GM18870 (cell line): Measurements from ENCODE around the gene INTS1.

Experiments
- ATAC-seq: cut with Tn5 transposase; IDR thresholded peaks from one replicate; pipeline ENCODE4 v1.9.1; 2021; ENCODE audit warnings: moderate library complexity; ENCODE audit not compliant: unreplicated experiment

The INTS1 gene

DNA sequence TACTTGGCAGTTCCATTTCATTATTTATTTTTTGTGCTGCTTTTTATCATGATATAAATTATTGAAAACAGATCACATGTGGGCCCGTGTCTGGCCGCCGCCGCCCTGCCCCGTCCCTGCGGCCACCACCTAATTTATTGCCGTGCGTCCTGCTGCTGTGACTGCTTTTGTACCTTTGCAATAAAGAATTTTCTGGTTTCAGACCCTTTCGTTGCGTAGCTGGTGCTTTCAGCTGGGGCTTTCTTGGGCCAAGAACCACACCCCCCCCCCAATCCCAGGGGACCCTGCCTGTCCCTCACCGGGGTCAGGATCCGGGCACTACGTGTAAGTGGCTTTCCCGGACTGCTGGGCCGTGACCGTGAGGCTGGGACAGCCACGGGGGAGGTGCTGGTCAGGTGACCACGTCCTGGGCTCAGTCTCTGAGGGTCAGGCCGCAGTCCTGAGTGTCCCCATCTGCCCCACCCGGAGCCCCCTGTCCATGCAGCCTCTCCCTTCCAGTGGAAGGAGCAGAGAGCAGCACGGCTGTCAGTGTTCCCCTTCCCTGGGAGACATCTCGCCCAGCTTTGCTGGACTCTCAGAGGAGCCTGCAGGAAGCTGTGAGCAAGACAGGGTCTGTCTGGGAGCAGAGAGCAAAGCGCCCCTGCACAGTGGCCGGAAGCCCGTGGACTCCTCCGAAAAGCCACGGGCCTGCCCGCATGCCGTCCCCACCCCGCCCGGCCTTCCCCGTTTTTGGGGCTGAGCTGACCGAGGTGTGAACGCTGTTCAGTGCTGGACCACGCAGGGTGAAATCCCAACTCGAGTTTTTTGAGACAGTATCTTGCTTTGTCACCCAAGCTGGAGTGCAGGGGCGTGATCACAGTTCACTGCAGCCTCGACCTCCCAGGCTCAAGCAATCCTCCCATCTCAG lies 38.9 kb upstream of the INTS1 start:
- no peak for ATAC-seq

DNA sequence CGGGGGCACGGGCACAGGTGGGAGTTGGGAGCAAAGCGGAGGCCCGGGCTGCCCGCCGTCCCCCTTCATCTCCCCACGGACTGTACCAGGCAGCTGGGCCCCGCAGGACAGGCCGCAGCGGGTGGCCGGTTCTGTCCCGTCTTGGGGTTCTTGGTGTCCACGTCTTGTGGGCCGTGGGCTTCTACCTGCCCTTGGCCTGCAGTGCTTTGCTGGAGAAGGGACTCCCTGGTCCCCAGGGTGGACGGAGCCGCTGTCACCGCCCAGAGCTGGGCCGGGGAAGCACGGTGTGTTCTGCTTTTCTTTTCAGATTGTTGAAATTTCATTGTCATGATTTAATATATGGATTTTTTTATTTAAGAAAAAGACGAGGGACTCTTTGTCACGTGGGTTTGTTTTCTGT lies 38.1 kb upstream of the INTS1 start:
- no peak for ATAC-seq

DNA sequence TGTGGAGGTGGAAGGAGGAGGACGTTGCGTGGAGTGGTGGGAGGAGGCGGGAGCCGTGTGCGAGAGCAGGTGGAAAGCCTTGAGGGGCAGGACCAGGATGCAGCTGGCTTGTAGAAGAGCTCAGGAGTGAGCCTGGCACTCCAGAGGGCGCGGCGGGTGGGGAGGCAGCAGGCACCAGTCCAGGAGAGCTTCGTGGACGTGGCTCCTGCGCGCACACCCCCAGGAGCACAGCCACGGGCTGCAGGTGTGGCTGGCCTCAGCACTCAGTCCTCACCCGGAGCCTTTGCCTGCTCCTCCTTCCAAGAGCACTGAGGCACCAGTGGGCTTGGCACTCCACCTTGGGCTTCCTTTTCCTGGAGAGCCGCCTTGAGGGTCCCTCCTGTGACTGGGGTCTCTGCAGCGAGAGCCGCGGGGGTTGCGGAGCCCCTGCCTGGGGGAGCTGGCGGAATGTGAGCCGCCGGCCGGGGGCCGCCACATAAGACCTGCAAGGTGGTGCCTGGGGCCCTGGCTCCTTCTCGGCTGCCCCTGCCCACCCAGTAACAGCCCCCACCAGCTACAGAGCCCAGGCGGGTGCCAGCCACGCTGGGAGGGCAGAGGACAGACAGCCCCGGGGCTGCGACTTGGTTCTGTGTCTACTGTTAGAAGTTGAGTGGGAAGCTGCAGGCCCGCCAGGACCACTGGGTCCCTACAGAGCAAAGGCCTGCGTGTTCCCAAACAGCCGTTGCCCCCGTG lies 37.4 kb upstream of the INTS1 start:
- no peak for ATAC-seq

DNA sequence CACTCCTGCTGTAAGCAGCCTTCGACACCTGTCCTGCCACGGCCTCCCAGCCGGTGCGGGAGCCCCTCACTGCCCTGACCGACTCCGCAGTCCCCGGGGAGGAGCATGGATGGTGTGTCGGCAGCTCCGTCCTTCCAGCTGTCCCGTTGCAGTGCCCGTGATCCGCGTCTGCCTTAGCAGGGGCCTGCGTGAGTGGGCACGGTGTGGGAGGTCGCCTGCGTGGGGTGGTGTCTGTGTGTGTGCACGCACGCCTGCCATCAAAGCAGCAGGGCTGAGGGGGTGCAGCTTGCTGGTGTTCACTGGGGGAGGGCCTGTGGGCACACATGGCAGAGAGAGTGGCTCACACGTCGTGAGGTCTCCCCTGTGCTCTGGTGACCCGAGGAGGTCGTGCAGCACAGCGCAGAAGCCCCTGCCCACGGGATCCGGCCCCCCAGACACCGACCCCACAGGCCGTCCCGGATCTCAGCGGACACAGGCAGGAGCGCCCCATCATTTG lies 36.6 kb upstream of the INTS1 start:
- no peak for ATAC-seq

DNA sequence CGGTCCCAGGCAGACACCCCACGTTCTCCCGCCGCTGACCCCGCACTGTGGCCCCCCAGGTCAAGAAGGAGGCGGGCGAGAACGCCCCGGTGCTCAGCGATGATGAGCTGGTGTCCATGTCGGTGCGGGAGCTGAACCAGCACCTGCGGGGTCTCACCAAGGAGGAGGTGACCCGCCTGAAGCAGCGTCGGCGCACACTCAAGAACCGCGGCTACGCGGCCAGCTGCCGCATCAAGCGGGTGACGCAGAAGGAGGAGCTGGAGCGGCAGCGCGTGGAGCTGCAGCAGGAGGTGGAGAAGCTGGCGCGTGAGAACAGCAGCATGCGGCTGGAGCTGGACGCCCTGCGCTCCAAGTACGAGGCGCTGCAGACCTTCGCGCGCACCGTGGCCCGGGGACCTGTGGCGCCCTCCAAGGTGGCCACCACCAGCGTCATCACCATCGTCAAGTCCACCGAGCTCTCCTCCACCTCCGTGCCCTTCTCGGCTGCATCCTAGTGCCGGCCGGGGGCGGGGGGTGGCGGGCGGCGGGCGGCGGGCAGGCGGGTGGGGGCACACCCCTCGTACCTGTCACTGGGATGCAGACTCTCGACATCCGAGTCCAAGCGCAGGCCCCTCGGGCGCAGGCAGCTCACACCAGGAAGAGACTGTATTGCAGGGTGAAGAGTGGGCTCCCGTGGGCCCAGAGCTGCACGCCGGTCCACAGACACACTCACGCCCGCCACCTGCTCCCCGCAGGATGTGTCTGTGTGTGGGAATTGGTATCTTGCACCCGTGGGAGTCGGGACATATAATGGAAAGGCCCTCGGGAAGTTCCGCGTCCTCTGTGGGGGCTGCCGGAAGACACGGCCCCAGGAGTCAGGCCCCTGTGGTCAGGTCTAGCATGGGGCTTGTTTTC lies 35.9 kb upstream of the INTS1 start:
- no peak for ATAC-seq

DNA sequence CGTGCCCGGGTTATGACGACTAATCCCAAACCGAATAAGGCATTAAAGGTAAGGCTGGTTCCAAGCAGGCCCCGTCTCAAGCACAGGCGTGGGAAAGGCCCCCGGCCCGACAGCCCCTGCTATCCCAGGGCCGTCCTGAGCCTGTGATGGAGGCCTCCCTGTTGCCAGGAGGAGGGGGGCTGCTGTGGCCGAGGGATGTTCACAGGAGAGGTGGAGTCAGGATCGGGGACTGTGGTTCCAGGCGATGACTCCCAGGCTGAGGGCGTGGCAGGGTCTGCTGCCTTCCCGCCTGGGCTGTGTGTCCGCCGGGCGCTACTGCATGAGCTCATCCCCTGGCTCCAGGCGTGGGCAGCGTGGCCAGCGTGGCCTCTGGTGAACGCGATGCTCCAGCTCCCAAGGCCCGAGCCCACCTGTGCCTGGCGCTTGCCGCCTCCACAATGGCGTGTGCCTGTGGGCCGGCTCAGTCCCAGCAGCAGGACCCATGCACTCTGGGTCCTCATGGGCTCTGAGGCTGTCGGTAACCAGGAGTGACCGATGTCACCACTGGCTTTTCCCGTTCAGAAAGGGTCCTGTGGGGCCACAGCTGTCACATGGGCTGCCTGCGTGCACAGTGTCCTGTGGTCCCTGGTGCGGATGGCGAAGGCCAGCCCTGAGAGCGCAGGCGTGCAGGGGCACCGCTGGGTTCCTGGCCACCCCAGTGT lies 35.1 kb upstream of the INTS1 start:
- ATAC-seq = no peak

DNA sequence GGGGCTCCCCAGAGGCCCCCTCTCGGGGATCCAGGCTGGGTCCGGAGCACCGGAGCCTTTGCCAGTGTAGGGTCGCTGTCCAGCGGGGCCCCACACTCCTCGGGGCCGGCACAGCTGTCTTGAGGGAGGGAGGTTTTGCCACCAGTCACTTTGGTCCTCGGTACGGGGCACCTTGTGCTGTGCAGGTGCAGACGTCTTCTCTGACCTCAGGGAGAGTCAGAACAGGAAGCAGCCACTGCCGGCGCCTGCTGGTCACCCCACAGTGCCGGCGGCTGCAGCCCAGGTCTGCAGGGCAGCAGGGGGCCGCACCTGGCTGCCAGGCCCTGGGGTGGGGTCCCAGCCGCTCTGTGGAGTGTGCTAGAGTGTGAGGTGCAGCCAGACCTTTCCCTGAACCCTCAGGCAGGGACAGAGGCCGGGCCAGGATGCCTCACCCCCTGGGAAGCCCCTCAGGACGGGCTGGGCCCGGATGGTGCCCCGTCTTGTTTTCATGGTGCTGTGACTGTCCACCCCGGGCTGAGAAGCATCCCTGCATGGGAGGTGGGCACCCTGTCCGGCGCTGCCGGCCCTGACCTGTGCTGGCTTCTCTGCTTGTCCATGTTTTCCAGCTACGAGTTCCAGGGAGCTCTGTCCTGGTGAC lies 34.5 kb upstream of the INTS1 start:
- ATAC-seq = no peak

DNA sequence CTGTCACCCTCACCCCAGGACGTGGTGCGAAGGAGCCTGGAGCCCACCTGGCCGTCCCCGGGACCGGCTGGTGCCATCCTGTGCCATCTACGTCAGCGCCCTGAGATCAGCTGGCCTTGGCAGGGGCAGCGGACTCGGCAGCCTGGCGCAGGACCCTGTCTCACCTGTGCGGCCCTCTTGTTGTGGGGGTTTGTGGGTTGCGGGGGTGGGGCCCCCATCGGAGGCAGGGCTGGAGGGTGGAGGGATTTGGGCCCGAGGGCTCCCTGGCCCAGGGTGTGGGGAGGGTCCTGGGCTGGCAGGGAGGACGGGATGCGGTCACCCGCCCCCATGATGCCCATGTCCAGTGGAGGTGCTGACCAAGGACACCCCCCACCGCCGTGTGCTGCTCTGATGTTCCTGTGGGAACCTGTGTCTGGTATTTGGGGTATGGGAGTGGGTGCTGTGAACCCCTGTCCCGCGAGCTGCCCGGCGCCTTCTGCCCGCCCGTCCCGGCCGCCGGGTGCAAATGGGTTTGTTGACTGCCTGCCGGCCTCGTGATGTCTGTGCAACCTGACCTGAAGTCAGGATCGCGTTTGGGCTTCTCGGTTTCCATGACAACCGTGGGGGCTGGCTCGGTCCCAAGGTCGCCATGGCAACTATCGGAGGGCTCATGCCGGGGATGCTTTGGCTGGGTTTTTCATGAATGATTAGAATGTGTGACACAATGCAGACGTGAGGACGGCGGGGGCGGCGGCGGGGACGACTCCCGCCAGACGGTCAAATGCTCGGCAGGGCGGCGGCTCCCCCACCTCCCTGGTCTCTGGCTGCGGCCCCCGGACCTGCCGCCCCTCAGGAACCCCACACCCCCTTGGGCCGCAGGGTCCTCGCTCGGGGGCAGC lies 33.6 kb upstream of the INTS1 start:
- ATAC-seq = no peak

DNA sequence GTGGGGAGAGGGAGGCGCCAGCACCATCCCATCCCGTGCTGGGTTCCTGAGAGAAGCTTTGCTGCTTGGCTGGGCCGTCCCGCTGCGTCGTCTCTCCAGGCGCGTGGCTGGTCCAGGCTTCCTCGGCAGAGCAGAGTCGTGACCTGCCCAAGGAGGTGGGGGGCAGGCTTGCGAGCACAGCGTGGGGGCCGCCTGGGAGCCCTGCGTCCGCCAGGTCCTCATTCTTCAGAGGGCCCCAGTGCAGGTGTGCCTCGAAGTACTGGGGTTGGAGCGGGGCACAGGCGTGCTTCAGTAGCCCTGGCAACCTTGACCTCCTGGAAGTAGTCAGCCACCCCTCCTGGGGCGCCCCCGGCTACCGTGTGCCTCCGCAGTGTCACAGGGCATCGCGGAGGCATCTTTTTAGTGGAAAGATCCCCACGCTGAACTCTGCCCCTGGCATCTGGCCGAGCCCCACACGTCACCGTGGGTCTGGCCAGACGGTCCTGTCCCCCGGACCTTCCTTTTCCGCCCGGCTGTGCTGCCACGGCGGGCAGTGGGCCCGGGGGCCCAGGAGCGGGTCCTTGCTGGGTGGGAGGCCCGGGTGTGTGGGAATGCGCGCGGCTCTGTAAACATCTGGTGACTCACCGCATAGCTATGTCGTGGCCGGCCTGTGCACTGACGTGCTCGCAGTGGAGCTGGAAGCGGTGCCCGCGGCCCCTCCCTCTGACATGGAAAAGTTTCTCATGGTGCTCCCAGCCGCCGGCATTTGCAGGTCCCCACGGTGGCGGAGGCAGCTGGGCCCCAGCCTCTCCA lies 32.8 kb upstream of the INTS1 start:
- no peak for ATAC-seq

DNA sequence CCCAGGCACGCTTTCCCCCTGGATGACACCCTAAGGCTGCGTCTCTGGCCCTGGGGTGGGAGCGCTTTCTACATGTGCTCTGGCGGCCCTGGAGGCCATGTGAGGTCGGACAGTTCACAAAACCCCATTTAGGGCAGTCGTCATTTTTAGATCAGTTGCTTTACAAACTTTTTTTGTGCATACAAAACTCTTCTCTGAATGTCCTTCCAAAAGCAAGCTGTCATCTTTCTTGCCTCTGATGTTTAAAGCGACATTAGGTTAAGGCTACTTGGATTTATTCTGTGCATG lies 32.2 kb upstream of the INTS1 start:
- ATAC-seq = no peak

DNA sequence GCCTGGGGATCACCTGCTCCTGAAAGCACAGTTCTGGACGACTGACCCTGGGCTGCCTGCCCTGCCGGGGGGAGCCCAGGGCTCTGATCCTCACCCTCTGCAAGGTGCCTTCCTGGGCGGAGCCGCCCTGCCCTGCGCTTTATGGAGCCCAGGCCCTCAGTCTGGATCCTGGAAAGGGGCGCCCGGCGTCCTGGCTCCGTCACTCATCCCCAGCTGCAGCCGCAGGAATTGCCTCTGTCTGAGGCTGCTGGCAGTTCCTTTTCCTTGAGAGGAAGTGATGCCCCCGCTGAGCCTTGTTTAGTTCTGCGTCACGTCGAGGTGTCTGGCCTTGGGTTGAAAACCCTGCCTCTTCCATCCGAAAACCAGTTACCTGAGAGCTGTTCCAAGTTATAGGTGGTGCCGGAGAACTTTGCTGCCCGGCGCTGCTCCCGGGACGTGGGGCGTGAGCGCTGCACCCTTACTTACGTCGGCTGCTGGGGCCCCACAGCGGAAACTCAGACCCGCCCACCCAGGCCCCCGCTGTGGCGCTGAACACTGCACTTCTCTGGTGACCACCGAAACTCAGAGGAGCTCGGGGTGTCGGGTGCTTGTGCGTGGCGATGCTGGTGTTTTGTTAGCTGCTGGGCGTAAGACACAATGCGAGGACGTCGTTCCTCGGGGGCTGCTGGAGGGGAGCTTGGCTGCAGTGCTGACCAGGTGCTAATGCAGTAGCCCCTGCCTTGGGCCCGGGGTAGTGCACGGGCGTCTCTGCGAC lies 31.7 kb upstream of the INTS1 start:
- ATAC-seq = no peak

DNA sequence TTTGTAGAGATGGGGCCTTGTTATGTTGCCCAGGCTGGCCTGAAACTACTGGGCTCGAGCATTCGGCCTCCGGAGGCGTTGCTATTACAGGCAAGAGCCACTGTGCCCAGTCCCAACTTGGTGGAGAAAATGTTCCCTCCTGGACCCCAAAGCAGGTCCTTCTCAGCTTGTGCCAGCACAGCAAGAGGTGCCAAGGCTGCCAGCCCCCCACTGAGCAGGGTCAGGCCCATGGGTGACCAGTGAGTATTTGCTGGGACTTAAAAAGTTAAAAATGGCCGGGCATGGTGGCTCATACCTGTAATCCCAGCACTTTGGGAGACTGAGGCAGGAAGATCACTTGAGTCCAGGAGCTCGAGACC lies 30.9 kb upstream of the INTS1 start:
- ATAC-seq = no peak

DNA sequence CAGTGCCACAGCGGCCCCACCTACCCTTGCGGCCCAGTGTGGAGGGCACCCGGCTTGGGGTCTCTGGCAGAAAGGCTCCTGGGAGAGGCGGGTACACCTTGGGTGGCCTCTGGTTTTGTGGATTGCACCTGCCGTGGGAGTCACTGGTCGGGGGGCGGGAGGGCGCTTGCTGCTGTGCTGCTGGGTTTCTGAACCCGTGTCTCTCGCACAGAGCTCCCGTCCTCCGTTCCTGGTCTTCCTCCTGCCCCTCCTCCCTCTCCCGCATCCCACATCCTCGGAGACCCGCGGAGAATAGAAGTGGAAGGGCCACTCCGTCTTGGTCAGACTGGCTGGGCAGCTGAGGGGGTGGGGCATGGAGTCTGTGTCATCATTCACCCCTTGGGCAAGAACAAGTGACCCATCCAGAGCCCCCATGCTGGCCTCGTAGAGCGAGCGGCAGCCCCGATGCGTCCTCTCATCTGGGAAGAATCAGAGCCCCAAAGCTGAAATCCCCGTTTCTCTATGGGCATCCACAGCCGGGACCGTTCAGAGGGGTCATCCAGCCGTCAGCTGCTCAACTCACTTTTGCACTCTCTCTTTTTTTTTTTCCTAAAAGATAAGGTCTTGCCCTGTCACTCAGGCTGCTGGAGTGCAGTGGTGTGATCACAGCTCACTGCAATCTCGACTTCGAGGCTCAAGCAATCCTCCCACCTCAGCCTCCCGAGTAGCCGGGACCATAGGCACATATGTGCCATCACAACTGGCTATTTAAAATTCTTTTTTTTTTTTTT lies 30.3 kb upstream of the INTS1 start:
- ATAC-seq = no peak

DNA sequence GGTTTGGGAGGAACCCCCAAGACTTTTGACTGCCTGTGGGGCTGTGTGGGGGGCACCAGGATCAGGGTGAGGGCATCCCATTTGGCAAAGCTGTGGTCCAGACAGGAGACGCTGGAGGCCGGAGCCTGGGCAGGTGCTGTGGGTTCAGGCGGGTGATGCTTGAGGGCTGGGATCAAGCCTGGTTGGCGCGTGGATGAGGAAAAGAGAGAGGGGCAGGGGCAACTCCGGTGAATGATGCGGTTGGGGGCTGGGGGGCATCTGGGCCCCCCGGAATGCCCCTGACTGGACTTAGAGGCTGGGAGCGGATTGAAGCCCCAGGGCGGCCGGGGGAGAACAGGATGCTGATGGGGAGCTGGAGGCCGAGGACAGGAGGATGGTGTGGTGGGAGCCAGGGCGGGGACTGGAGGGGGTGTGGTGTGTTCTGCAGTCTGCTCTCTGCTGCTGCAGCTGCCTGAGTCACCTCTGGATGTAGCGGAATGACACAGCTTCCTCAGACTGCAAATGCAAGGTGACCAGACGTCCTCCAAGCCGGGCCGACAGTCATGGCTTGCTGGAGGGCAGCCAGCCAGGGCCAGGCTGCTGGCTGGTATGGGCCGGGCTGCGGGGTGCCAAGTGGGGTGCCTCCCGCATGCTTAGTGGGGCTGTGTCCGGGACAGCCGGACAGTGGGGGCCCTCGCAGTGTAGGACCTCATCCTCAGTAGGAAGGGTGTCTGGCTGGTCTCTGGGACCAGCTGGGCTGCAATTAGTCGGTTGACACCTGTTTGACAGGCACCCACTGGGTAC lies 29.5 kb upstream of the INTS1 start:
- no peak for ATAC-seq

DNA sequence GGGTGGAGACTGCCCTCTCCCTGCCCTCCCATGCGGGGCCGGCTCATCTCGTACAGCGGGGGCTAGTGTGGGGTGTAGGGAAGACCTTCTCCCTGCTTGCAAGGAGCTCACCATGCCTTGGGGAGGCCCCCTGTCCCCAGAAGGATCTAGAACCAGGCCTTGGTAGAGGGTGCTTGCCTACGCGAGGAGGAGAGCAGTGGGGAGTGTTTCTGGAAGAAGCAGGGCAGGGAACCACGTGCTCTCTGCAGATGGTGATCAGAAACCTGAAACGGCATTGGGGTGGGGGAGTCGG lies 29.0 kb upstream of the INTS1 start:
- no peak for ATAC-seq

DNA sequence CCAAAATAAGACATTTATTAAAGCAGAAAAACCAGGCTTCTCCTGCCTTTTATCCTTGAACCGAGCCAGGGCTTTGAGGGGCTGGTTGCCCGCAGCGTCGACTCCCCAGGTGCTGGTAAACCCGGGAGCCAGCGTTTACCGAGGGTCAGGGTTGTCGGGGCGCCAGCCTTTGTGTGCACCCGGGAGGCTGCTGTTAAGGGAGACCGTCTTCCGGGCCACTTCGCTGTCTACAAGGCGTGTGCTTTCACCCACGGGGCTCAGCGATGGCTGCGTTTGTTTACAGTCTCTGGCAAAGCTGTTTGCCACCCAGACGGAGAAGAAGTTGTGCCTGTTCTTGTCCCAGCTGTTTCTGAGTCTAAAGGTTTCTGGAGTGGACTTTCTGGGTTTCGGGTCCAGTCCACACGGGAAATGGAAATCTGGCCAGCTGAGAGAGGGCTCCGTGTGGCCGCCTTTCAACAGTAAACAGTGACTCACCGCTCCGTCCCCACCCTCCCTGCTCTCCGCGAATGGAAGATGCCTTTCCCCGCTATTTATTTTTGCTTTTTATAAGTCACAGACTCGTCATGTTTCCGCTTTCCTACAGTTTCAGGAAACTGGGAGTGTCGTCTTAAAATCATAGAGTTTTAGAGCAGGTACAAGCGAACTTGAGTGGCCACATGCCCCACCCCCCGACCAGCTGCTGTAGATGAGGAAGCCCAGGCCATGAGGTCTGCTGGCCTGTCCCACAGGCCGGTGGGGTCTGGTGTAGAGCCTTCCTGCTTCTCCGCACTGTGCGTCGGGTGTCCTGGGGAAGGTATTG lies 28.5 kb upstream of the INTS1 start:
- ATAC-seq = no peak
